Stomach (tissue), 9 donors: ENCODE measurements around the gene PNCK. TPM values are rescaled to one million over a fixed set of nuclear protein-coding genes. Genes with fewer than 3 reads are reported as not detected.
"Not testable (repeated sequence)": the region's sequence is repeated elsewhere in the genome, so short reads cannot be mapped to it uniquely, and the experiment has no call there.

Experiments used
- DNase-seq, 2 donors: peaks; one replicate each; pipeline versions ENCODE4 v3.0.0 to v3.0.0-alpha.2; 2013 to 2019
- H3K27ac ChIP-seq, 5 donors: fragments of 200-600 bp in 4 of 5; sonication (generic) in 4 of 5; one replicate each; pipeline ENCODE4 v1.5.1; 2013 to 2019; ENCODE audit warnings: mild to moderate bottlenecking in 1 of 5, moderate library complexity in 1 of 5
- H3K27me3 ChIP-seq, 3 donors: fragments of 200-600 bp; sonication (generic); one replicate each; pipeline ENCODE4 v1.5.1; 2017 to 2019; ENCODE audit warnings: mixed run types in 1 of 3
- H3K36me3 ChIP-seq, 4 donors: fragments of 200-600 bp; sonication (generic); 1 replicate in 3 of 4; 2 replicates in 1 of 4; pipeline ENCODE4 v1.5.1; 2016 to 2019
- H3K4me1 ChIP-seq, 4 donors: fragments of 200-600 bp; sonication (generic); one replicate each; pipeline ENCODE4 v1.5.1; 2016 to 2019
- H3K4me3 ChIP-seq, 4 donors: fragments of 200-600 bp; sonication (generic) in 3 of 4; one replicate each; pipeline ENCODE4 v1.5.1; 2016 to 2019; ENCODE audit warnings: mild to moderate bottlenecking in 1 of 4
- H3K9me3 ChIP-seq, 4 donors: fragments of 200-600 bp; sonication (generic); one replicate each; pipeline ENCODE4 v1.5.1; 2016 to 2019
- EP300 ChIP-seq: sonication (generic); formaldehyde crosslinking; IDR thresholded peaks from one replicate; pipeline ENCODE4 v1.6.1; 2017; ENCODE audit warnings: antibody characterized with exemption
- POLR2A ChIP-seq, 4 donors: fragments of 450-650 bp; IDR thresholded peaks; one replicate each; pipeline ENCODE4 v1.6.1; 2016; ENCODE audit warnings: antibody characterized with exemption in 4 of 4, control low read depth in 2 of 4, mild to moderate bottlenecking in 1 of 4, moderate library complexity in 1 of 4
- POLR2AphosphoS5 ChIP-seq, 3 donors: sonication (generic); formaldehyde crosslinking; IDR thresholded peaks; one replicate each; pipeline ENCODE4 v1.6.1; 2016; ENCODE audit warnings: antibody characterized with exemption in 3 of 3
- WGBS, 5 donors: extraction: QIAGEN DNeasy Blood & Tissue Kit in 3 of 5; methylation state at CpG; one replicate each; pipeline versions ENCODE4 v1.1.5 to v1.1.7; 2013 to 2018; 5-methylcytosine and 5-hydroxymethylcytosine counted together
- intact Hi-C: fragments of 100-400 bp; cut with DNase I; formaldehyde crosslinking; loops from one replicate; pipeline ENCODE4 v1.15.1; 2023; ENCODE audit warnings: low total_unique reads
- polyA plus RNA-seq, 3 donors: library from polyadenylated mRNA; stranded (reverse); fragments of 200-250 nt; gene quantifications; one replicate each; pipeline ENCODE4 v1.2.3, GENCODE V29; 2013
- total RNA-seq, 5 donors: library from RNA; depleted of rRNA; stranded (reverse); fragments of >200 nt; gene quantifications; one replicate each; pipeline versions ENCODE4 v1.1.0 to v1.2.3, GENCODE V29; 2014 to 2016
- TF ChIP-seq, protein P1 (sequence below), 7 experiments: fragments of 450-650 bp in 4 of 7; fragments of 200-600 bp in 3 of 7; sonication (generic) in 3 of 7; IDR thresholded peaks; one replicate each; pipeline ENCODE4 v1.5.1; 2016 to 2019; ENCODE audit warnings: antibody characterized with exemption in 7 of 7, control low read depth in 2 of 7, mild to moderate bottlenecking in 1 of 7
- donor health status: healthy with polysubstance abuse.
- donor health status: Bipolar disorder and iron deficiency.
- donor health status: healthy.

Gene PNCK
- total and polyA plus RNA-seq, 8 donors, result 0.44 to 21.0 (median 8.3) TPM; not detected in 1

GRCh38 chrX:153692611-153693156, 19.1 kb upstream of the PNCK start:
- Histone ChIP-seq H3K9me3 (no peaks in the 10 kb centered on the region), H3K4me1 (peaks cover 0 to 21% (median 12%) of the 10 kb centered on the region in 4 donors), H3K27me3 (no peaks in the 10 kb centered on the region), H3K36me3 (peaks cover 0 to 36% (median 25%) of the 10 kb centered on the region in 4 donors), H3K4me3 (no peak overlapping the region), H3K27ac (no peak overlapping the region)
- DNase-seq, result no peak
- intact Hi-C loops, result no loop called here
- TF ChIP-seq POLR2A (IDR thresholded peaks at IDR 0.05), result no peak
- WGBS, 5 donors, result 50 to 76% (median 59%) methylated on average over 14 to 24 of the region's 24 CpGs; no CpG with 5 or more reads in 1 of the 5 donors

DNA sequence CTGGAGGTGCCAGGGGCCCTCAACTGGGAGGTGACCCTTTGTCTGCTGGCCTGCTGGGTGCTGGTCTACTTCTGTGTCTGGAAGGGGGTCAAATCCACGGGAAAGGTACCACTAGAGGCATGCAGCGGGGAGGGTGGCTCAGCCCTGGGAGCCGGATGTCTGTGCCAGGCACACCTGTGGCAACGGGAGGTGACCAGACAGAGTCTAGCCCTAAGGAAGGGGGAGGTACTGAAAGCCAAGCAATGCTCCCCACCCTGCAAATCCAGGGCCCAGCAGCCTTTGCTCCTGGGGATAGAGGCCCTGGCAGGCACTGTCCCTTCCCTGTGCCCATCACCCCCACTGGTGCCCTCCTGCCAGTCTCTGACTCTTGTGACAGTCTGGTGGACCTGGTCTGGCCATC, 18.4 kb upstream of the PNCK start:
- WGBS, 5 donors, result 46 to 83% (median 67%) methylated on average over 2 to 4 of the region's 4 CpGs
- Histone ChIP-seq H3K4me1 (peaks cover 0 to 26% (median 18%) of the 10 kb centered on the region in 4 donors), H3K4me3 (no peak overlapping the region), H3K27ac (no peak overlapping the region), H3K36me3 (peaks cover 0 to 30% (median 18%) of the 10 kb centered on the region in 4 donors), H3K9me3 (no peaks in the 10 kb centered on the region), H3K27me3 (no peaks in the 10 kb centered on the region)
- TF ChIP-seq, protein P1, sequence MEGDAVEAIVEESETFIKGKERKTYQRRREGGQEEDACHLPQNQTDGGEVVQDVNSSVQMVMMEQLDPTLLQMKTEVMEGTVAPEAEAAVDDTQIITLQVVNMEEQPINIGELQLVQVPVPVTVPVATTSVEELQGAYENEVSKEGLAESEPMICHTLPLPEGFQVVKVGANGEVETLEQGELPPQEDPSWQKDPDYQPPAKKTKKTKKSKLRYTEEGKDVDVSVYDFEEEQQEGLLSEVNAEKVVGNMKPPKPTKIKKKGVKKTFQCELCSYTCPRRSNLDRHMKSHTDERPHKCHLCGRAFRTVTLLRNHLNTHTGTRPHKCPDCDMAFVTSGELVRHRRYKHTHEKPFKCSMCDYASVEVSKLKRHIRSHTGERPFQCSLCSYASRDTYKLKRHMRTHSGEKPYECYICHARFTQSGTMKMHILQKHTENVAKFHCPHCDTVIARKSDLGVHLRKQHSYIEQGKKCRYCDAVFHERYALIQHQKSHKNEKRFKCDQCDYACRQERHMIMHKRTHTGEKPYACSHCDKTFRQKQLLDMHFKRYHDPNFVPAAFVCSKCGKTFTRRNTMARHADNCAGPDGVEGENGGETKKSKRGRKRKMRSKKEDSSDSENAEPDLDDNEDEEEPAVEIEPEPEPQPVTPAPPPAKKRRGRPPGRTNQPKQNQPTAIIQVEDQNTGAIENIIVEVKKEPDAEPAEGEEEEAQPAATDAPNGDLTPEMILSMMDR (IDR thresholded peaks at IDR 0.05), result no peak
- TF ChIP-seq EP300, result no peak
- no peak for DNase-seq
- intact Hi-C loops, result no loop called here

GRCh38 chrX:153691032-153691827, 17.6 kb upstream of the PNCK start:
- H3K27me3 ChIP-seq, intact Hi-C loops, H3K4me3 ChIP-seq, H3K27ac ChIP-seq, DNase-seq, H3K9me3 ChIP-seq: not testable (repeated sequence)
- WGBS, 5 donors, result 83 to 88% (median 87%) methylated on average over 11 to 21 of the region's 21 CpGs
- H3K36me3 ChIP-seq, result peaks cover 0 to 22% (median 11%) of the 10 kb centered on the region in 4 donors
- H3K4me1 ChIP-seq, result peaks cover 0 to 28% (median 20%) of the 10 kb centered on the region in 4 donors

GRCh38 chrX:153690466-153690865, 16.9 kb upstream of the PNCK start:
- Histone ChIP-seq H3K36me3 (peaks cover 0 to 18% (median 5%) of the 10 kb centered on the region in 4 donors), H3K27ac (peak overlapping the region in 1 of 5 donors; percentile 82), H3K9me3 (no peaks in the 10 kb centered on the region), H3K4me3 (no peak overlapping the region), H3K4me1 (peaks cover 0 to 28% (median 20%) of the 10 kb centered on the region in 4 donors), H3K27me3 (peaks cover 2 to 9% (median 7%) of the 10 kb centered on the region in 3 donors)
- TF ChIP-seq, protein P1 (IDR thresholded peaks at IDR 0.05), result no peak
- no peak for TF ChIP-seq EP300
- TF ChIP-seq POLR2AphosphoS5 (IDR thresholded peaks at IDR 0.05), result no peak
- TF ChIP-seq POLR2A (IDR thresholded peaks at IDR 0.05), result no peak
- no peak for DNase-seq
- WGBS, 5 donors, result 75 to 90% (median 84%) methylated on average over 4 to 14 of the region's 14 CpGs
- intact Hi-C loops, result no loop called here

GRCh38 chrX:153689654-153690465, 16.2 kb upstream of the PNCK start:
- Histone ChIP-seq H3K4me3 (peak overlapping the region; percentile 42 to 50 (median 45)), H3K36me3 (peaks cover 0 to 16% (median 4%) of the 10 kb centered on the region in 4 donors), H3K4me1 (peaks cover 0 to 28% (median 20%) of the 10 kb centered on the region in 4 donors), H3K27ac (peak overlapping the region in 2 of 5 donors; percentile 74 to 82), H3K27me3 (peaks cover 8 to 15% (median 13%) of the 10 kb centered on the region in 3 donors), H3K9me3 (no peaks in the 10 kb centered on the region)
- no peak for DNase-seq
- intact Hi-C loops, result no loop called here
- TF ChIP-seq, protein P1 (IDR thresholded peaks at IDR 0.05), result no peak
- no peak for TF ChIP-seq POLR2AphosphoS5 (IDR thresholded peaks at IDR 0.05)
- TF ChIP-seq EP300, result no peak
- no peak for TF ChIP-seq POLR2A (IDR thresholded peaks at IDR 0.05)
- 57 to 95% (median 83%) methylated on average over 8 to 19 of the region's 19 CpGs for WGBS, 5 donors
